ENCODE data around the gene ORAI2.
"Not testable (repeated sequence)": the region's sequence is repeated elsewhere in the genome, so short reads cannot be mapped to it uniquely, and the experiment has no call there.

The ORAI2 gene

DNA sequence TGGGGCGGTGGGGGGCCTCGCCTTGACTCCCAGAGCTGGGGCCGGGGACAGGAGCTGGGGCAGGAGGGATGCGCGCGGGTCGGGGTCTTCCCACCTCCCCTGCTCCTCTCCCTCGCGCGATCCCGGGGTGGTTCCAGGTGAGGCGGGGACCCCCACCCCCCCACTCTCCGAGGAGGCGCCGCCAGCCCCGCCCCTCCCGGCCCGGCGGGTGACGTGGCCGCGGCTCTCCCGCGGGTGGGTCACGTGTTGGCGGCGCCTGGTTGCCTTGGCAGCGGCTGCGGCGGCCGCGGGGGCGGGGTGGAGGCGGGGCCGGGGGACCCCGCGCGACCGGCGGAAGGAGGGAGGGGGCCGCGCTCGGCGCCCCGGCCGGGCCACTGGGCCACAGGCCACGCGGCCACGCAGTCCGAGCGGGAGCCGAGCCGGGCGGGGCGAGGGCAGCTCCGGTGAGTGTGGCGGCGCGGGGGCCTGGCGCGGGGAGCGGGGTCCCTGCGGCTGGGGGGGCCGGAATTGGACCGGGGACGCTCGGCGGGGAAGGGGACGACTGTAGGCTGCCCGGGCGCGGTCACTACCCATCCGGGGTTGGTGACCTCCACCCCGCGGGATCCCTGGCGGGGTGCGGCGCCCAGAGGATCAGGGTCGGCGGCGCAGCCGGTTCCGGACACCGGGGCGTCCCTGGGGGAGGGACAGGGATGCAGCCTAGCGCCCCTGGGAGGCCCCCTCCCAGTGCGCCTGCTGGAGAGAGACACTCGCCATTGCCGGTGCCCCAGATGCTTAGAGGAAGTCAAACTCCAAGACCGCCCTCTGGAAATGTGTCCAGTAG, at the start of gene ORAI2:
TSS of gene ORAI2 (plus strand) at position 357 of the 820 bp plus-strand sequence. CDS start 5,382 bp downstream, outside the sequence.
- Mint-ChIP-seq H3K4me1 (peaks cover 71% of the 10 kb centered on the region), H3K27ac (peak within 1 kb of the TSS; percentile 93), H3K27me3 (no peaks in the 10 kb centered on the region), H3K9me3 (no peaks in the 10 kb centered on the region), H3K4me3 (peak within 1 kb of the TSS; percentile 83 to 87)
- peak; percentile 75 for ATAC-seq
- peak; percentile 82 to 84 for DNase-seq

DNA sequence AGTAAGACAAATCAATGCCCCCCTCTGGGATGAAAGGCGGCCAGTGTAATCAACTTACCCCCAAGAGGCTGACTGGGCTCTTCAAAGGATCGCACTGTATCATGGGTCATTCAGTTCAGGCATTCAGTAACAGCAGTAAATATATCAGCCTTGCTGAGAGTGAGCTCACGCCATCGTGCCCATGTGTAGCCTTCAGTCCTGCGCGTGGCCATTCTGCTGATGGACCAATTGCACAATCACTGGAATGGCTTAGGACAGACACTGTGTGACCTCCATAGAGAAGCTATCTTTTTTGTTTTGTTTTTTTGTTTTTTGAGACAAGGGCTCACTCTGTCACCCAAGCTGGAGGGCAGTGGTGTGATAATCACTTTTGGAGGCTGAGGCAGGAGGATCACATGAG, 46.3 kb upstream of the ORAI2 start:
- Mint-ChIP-seq H3K27ac (peak overlapping the region in 1 of 2 donors; percentile 34), H3K4me1 (no peaks in the 10 kb centered on the region), H3K27me3 (no peaks in the 10 kb centered on the region), H3K9me3 (no peaks in the 10 kb centered on the region), H3K4me3 (no peak overlapping the region)
- ATAC-seq (no peak), DNase-seq (no peak)

GRCh38 chr7:102389810-102390209, 43.6 kb upstream of the ORAI2 start:
- Mint-ChIP-seq H3K4me1 (no peaks in the 10 kb centered on the region), H3K4me3 (no peak overlapping the region), H3K9me3 (no peaks in the 10 kb centered on the region), H3K27me3 (no peaks in the 10 kb centered on the region), H3K27ac (no peak overlapping the region)
- DNase-seq = no peak
- no peak for ATAC-seq

DNA sequence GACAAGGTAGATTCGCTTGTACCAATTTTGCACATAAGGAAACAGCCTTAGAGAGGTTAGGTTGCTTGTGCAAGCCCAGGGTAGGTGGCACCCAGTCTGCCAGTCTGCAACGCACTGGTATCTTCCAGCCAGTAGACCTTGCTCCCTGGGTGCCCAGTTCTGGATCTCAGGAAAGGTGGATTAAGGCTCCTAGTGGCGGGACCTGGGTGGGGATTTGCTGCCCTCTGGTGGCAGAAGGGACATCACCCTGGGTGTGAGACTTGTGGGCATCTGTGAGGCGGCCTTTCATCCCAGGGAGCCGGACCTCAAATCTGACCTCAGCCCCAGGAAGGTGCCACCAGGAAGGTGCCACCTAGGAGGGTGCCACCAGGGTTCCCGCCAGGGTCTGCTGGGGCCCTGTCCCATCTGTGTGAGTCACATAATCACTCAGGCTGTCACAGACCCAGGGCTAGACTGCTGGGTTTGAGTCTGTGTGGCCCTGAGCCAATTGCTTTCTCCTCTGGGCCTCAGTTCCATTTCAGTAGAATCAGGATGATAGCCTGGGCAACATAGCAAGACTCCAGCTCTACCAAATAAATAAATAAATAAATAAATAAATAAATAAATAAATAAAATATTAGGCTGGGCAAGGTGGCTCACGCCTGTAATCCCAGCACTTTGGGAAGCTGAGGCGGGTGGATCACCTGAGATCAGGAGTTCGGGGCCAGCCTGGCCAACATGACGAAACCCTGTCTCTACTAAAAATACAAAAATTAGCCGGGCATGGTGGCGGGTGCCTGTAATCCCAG, 42.5 kb upstream of the ORAI2 start:
- H3K27me3 Mint-ChIP-seq = no peaks in the 10 kb centered on the region

DNA sequence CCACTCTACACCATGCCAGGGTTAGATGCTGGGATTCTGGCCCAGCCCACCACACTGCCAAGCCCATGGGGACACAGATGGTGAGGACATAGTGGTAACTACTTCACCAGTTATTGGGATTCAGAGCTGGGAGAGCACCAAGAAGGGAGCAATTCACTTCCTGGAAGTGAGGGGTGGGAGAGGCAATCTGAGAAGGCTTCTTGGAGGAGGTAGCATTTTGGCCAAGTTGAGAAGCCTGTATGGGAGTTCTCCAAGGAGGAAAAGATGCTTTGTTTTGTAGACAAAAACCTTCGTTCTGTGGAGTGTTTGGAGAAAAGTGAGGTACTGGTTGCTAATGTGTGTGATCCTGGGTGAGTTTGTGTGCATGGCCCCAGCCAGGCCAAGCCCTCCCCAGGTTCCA, 41.0 kb upstream of the ORAI2 start:
- Mint-ChIP-seq H3K4me1 (peaks cover 16% of the 10 kb centered on the region), H3K27me3 (no peaks in the 10 kb centered on the region), H3K9me3 (no peaks in the 10 kb centered on the region), H3K27ac (no peak overlapping the region), H3K4me3 (no peak overlapping the region)
- DNase-seq = no peak
- no peak for ATAC-seq

More for the DNA sequence above, 42.5 kb upstream of the ORAI2 start:
- H3K9me3 Mint-ChIP-seq = no peaks in the 10 kb centered on the region
- H3K4me3 Mint-ChIP-seq = no peak overlapping the region
- DNase-seq = peak; percentile 61 to 63
- ATAC-seq = peak; percentile 77
- H3K27ac Mint-ChIP-seq = no peak overlapping the region
- H3K4me1 Mint-ChIP-seq = peaks cover 8% of the 10 kb centered on the region

- peaks cover 21% of the 10 kb centered on the region for H3K4me1 Mint-ChIP-seq
- H3K9me3 Mint-ChIP-seq = no peaks in the 10 kb centered on the region
- H3K4me3 Mint-ChIP-seq = no peak overlapping the region
- ATAC-seq = no peak
- no peak for DNase-seq
- no peaks in the 10 kb centered on the region for H3K27me3 Mint-ChIP-seq
- H3K27ac Mint-ChIP-seq = no peak overlapping the region
Observed at GRCh38 chr7:102393467-102393866, 39.9 kb upstream of the ORAI2 start.

GRCh38 chr7:102395592-102395872, 37.8 kb upstream of the ORAI2 start:
- DNase-seq = no peak
- Mint-ChIP-seq H3K4me1 (peaks cover 21% of the 10 kb centered on the region), H3K27me3 (no peaks in the 10 kb centered on the region), H3K4me3 (peak overlapping the region; percentile 87 to 93), H3K27ac (peak overlapping the region in 1 of 2 donors; percentile 74), H3K9me3 (no peaks in the 10 kb centered on the region)
- peak; percentile 1 for ATAC-seq

DNA sequence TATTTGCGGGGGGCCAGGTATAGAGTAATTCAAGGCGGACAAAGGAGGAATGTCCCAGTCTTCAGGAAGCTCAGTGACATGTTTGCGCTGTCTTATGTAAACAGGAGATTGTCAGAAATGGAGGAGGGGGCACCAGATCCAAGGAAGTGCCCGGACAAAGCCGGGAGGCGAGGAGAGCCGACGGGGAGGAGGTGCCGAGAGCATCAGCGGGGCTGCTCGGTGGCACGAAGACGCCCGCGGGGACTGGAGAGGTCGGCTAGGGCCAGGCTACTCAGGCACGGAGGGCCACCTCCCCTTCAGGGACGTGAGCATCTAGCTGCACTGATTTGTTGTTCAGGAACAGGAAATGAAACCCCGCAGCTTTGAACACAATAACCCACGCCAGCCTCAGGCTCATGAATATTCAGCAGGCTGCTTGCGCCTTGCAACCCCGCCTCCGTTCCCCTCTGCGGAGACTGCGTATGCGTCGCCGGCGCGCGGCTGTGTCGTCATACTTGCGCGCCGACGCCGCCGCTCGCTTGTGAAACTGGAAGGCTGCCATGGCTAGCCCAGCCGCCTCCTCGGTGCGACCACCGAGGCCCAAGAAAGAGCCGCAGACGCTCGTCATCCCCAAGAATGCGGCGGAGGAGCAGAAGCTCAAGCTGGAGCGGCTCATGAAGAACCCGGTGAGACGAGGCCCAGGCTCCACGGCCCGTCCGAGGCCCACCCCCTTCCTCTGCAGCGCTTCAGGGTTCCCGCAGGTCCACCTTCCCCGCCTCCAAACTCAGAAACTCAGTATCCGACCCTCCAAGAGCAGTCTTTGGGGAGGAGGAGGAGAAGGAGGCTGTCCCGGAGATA, 37.3 kb upstream of the ORAI2 start, which contains the start of gene PRKRIP1:
TSS of gene PRKRIP1 (plus strand) at position 491 of the 837 bp plus-strand sequence. CDS start at position 540, 49 bp downstream.
- no peaks in the 10 kb centered on the region for H3K27me3 Mint-ChIP-seq
- ATAC-seq = peak; percentile 98
- H3K4me1 Mint-ChIP-seq = peaks cover 21% of the 10 kb centered on the region
- peak; percentile 71 to 85 for DNase-seq
- peak within 1 kb of the TSS; percentile 87 to 93 for H3K4me3 Mint-ChIP-seq
- no peaks in the 10 kb centered on the region for H3K9me3 Mint-ChIP-seq
- peak within 1 kb of the TSS; percentile 94 for H3K27ac Mint-ChIP-seq

GRCh38 chr7:102396710-102397019, 36.7 kb upstream of the ORAI2 start:
- Mint-ChIP-seq H3K27me3 (no peaks in the 10 kb centered on the region), H3K4me3 (peak overlapping the region; percentile 87 to 93), H3K4me1 (peaks cover 21% of the 10 kb centered on the region), H3K9me3 (no peaks in the 10 kb centered on the region), H3K27ac (peak overlapping the region; percentile 94)
- no peak for ATAC-seq
- DNase-seq = no peak

DNA sequence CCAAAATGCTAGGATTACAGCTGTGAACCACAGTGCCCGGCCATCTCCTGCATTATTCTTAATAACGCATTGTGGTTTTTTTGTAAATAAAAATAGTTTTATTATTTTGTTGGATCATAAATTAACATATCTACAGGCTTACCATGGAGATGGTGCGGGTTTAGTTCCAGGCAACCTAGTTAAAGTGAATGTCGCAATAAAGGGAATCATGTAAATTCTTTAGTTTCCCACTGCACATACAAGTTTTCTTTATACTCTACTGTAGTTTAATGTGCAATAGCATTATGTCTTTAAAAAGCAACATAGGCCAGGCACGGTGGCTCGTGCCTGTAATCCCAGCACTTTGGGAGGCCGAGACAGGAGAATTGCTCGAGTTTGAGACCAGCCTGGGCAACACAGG, 34.8 kb upstream of the ORAI2 start:
- Mint-ChIP-seq H3K4me3 (no peak overlapping the region), H3K27me3 (no peaks in the 10 kb centered on the region), H3K4me1 (peaks cover 21% of the 10 kb centered on the region), H3K9me3 (no peaks in the 10 kb centered on the region), H3K27ac (no peak overlapping the region)
- no peak for DNase-seq
- no peak for ATAC-seq

- H3K4me3 Mint-ChIP-seq = no peak overlapping the region
Observed at GRCh38 chr7:102400360-102400759, 33.0 kb upstream of the ORAI2 start.

GRCh38 chr7:102403563-102403962, 29.8 kb upstream of the ORAI2 start:
- H3K9me3 Mint-ChIP-seq = no peaks in the 10 kb centered on the region
- H3K4me1 Mint-ChIP-seq = peaks cover 5% of the 10 kb centered on the region
- DNase-seq (no peak), ATAC-seq (no peak)
- no peak overlapping the region for H3K4me3 Mint-ChIP-seq
- no peaks in the 10 kb centered on the region for H3K27me3 Mint-ChIP-seq
- H3K27ac Mint-ChIP-seq = peak overlapping the region in 1 of 2 donors; percentile 52

More at GRCh38 chr7:102400360-102400759, 33.0 kb upstream of the ORAI2 start:
- H3K27ac Mint-ChIP-seq = no peak overlapping the region
- no peak for DNase-seq
- H3K4me1 Mint-ChIP-seq = peaks cover 23% of the 10 kb centered on the region
- no peaks in the 10 kb centered on the region for H3K27me3 Mint-ChIP-seq
- H3K9me3 Mint-ChIP-seq = no peaks in the 10 kb centered on the region
- ATAC-seq = no peak

- H3K4me1 Mint-ChIP-seq = peaks cover 5% of the 10 kb centered on the region
- DNase-seq = peak; percentile 44 to 45
- H3K4me3 Mint-ChIP-seq = no peak overlapping the region
- peak; percentile 99 for ATAC-seq
- H3K27ac Mint-ChIP-seq = no peak overlapping the region
- no peaks in the 10 kb centered on the region for H3K9me3 Mint-ChIP-seq
- no peaks in the 10 kb centered on the region for H3K27me3 Mint-ChIP-seq
Observed at GRCh38 chr7:102404005-102404861, 29.1 kb upstream of the ORAI2 start.

GRCh38 chr7:102404862-102405188, 28.6 kb upstream of the ORAI2 start:
- H3K9me3 Mint-ChIP-seq, H3K4me1 Mint-ChIP-seq, ATAC-seq, H3K27me3 Mint-ChIP-seq, DNase-seq, H3K4me3 Mint-ChIP-seq: not testable (repeated sequence)
- peak overlapping the region in 1 of 2 donors; percentile 85 for H3K27ac Mint-ChIP-seq

- ATAC-seq (no peak), DNase-seq (no peak)
- Mint-ChIP-seq H3K27me3 (no peaks in the 10 kb centered on the region), H3K9me3 (peaks cover 0 to 6% of the 10 kb centered on the region in 2 donors), H3K27ac (no peak overlapping the region), H3K4me3 (no peak overlapping the region), H3K4me1 (peaks cover 9% of the 10 kb centered on the region)
Observed at GRCh38 chr7:102407910-102408309, 25.5 kb upstream of the ORAI2 start.

All from stimulated activated naive CD8-positive, alpha-beta T cell treated with anti-CD3 and anti-CD28 coated beads, Interleukin-15, amount 100 ng/mL, for 72 hours (primary cell).